H9 (cell line): ENCODE data around the gene LCE3D. TPM values are rescaled to one million over a fixed set of nuclear protein-coding genes. Genes with fewer than 3 reads are reported as not detected.

Experiments used
- DNase-seq: peaks from one replicate; pipeline ENCODE4 v3.0.0-alpha.2; 2017
- H2AFZ ChIP-seq: one replicate; pipeline ENCODE4 v1.6.1; 2013; ENCODE audit warnings: mild to moderate bottlenecking, low read length, control low read depth, moderate library complexity
- H2AK5ac ChIP-seq: 2 replicates; pipeline ENCODE4 v1.6.1; 2013; ENCODE audit warnings: low read length, control low read depth, mixed read lengths; ENCODE audit not compliant: insufficient read length
- H2BK120ac ChIP-seq: one replicate; pipeline ENCODE4 v1.6.1; 2013; ENCODE audit warnings: low read depth, mild to moderate bottlenecking, low read length, control low read depth, inconsistent platforms; ENCODE audit not compliant: poor library complexity, severe bottlenecking
- H2BK12ac ChIP-seq: 2 replicates; pipeline ENCODE4 v1.6.1; 2013; ENCODE audit warnings: low read length, control low read depth, mixed read lengths, low read depth; ENCODE audit not compliant: insufficient read length
- H2BK15ac ChIP-seq: 2 replicates; pipeline ENCODE4 v1.6.1; 2013; ENCODE audit warnings: low read depth, low read length, control low read depth
- H2BK20ac ChIP-seq: one replicate; pipeline ENCODE4 v1.6.1; 2013; ENCODE audit warnings: low read depth, mild to moderate bottlenecking, low read length, control low read depth, inconsistent platforms; ENCODE audit not compliant: poor library complexity, severe bottlenecking
- H2BK5ac ChIP-seq: 2 replicates; pipeline ENCODE4 v1.6.1; 2013; ENCODE audit warnings: low read length, control low read depth, mixed read lengths; ENCODE audit not compliant: insufficient read length
- H3K14ac ChIP-seq: 2 replicates; pipeline ENCODE4 v1.6.1; 2013; ENCODE audit warnings: low read length, control low read depth; ENCODE audit not compliant: insufficient read depth
- H3K18ac ChIP-seq: 2 replicates; pipeline ENCODE4 v1.6.1; 2013; ENCODE audit warnings: low read depth, mild to moderate bottlenecking, mixed read lengths, low read length, control low read depth; ENCODE audit not compliant: insufficient read length
- H3K23ac ChIP-seq: 2 replicates; pipeline ENCODE4 v1.6.1; 2013; ENCODE audit warnings: low read length, control low read depth, mixed read lengths, low read depth; ENCODE audit not compliant: insufficient read length
- H3K23me2 ChIP-seq: 2 replicates; pipeline ENCODE4 v1.6.1; 2013; ENCODE audit warnings: low read depth, mild to moderate bottlenecking, mixed read lengths, low read length, control low read depth; ENCODE audit not compliant: insufficient read length, poor library complexity, severe bottlenecking
- H3K27ac ChIP-seq: 2 replicates; pipeline ENCODE4 v1.5.1; 2013; ENCODE audit warnings: low read length, control low read depth, mixed read lengths, low read depth; ENCODE audit not compliant: insufficient read length
- H3K27me3 ChIP-seq: 2 replicates; pipeline ENCODE4 v1.6.1; 2013; ENCODE audit warnings: low read length, control low read depth, inconsistent platforms; ENCODE audit not compliant: insufficient read depth
- H3K4ac ChIP-seq: 2 replicates; pipeline ENCODE4 v1.6.1; 2013; ENCODE audit warnings: low read depth, mild to moderate bottlenecking, control low read depth, inconsistent platforms, low read length, moderate library complexity
- H3K4me1 ChIP-seq: 2 replicates; pipeline ENCODE4 v1.6.1; 2013; ENCODE audit warnings: low read length, control low read depth, inconsistent platforms; ENCODE audit not compliant: insufficient read depth
- H3K4me2 ChIP-seq: 2 replicates; pipeline ENCODE4 v1.6.1; 2013; ENCODE audit warnings: low read length, control low read depth, mixed read lengths; ENCODE audit not compliant: insufficient read length, insufficient read depth
- H3K56ac ChIP-seq: 2 replicates; pipeline ENCODE4 v1.6.1; 2013; ENCODE audit warnings: low read depth, mild to moderate bottlenecking, mixed read lengths, low read length, control low read depth; ENCODE audit not compliant: insufficient read length
- H3K79me1 ChIP-seq: 2 replicates; pipeline ENCODE4 v1.6.1; 2013; ENCODE audit warnings: low read depth, mild to moderate bottlenecking, moderate library complexity, low read length, control low read depth, inconsistent platforms; ENCODE audit not compliant: insufficient read depth, poor library complexity, severe bottlenecking
- H3K79me2 ChIP-seq: 2 replicates; pipeline ENCODE4 v1.6.1; 2013; ENCODE audit warnings: low read length, control low read depth, inconsistent platforms; ENCODE audit not compliant: insufficient read depth
- H3K9ac ChIP-seq: 2 replicates; pipeline ENCODE4 v1.6.1; 2013; ENCODE audit warnings: low read length, control low read depth, mixed read lengths; ENCODE audit not compliant: insufficient read length; ENCODE audit errors: extremely low read depth
- H3K9me3 ChIP-seq: one replicate; pipeline ENCODE4 v1.6.1; 2013; ENCODE audit warnings: low read depth, low read length, inconsistent platforms; ENCODE audit not compliant: control insufficient read depth
- H3T11ph ChIP-seq: one replicate; pipeline ENCODE4 v1.6.1; 2013; ENCODE audit warnings: mild to moderate bottlenecking, low read length, control low read depth, inconsistent platforms
- H4K20me1 ChIP-seq: one replicate; pipeline ENCODE4 v1.6.1; 2013; ENCODE audit not compliant: control insufficient read depth, insufficient read length, insufficient read depth
- H4K5ac ChIP-seq: 2 replicates; pipeline ENCODE4 v1.6.1; 2013; ENCODE audit warnings: low read depth, mild to moderate bottlenecking, mixed read lengths, low read length, control low read depth; ENCODE audit not compliant: insufficient read length
- H4K8ac ChIP-seq: replicated peaks from 2 replicates; pipeline ENCODE4 v1.6.1; 2013; ENCODE audit warnings: low read length, control low read depth, mixed read lengths, low read depth; ENCODE audit not compliant: insufficient read length
- H4K91ac ChIP-seq: 2 replicates; pipeline ENCODE4 v1.6.1; 2013; ENCODE audit warnings: low read depth, mild to moderate bottlenecking, moderate library complexity, mixed read lengths, low read length, control low read depth; ENCODE audit not compliant: insufficient read length
- H3K27ac Mint-ChIP-seq, 3 experiments: 2 replicates in 2 of 3; 3 replicates in 1 of 3; pipeline ENCODE4 v1.8.0; 2020 to 2021; ENCODE audit warnings: mixed read lengths in 3 of 3, mild to moderate bottlenecking in 1 of 3, moderate library complexity in 1 of 3
- H3K27me3 Mint-ChIP-seq: 2 replicates; pipeline ENCODE4 v1.8.0; 2021; ENCODE audit warnings: low read depth, mild to moderate bottlenecking, moderate library complexity, mixed read lengths
- H3K36me3 Mint-ChIP-seq, 3 experiments: 2 replicates in 2 of 3; 3 replicates in 1 of 3; pipeline ENCODE4 v1.8.0; 2020 to 2021; ENCODE audit warnings: low read depth in 3 of 3, mixed read lengths in 3 of 3; ENCODE audit not compliant: insufficient read depth in 1 of 3
- H3K4me1 Mint-ChIP-seq, 2 experiments: 2 replicates each; pipeline ENCODE4 v1.8.0; 2020; ENCODE audit warnings: mixed read lengths in 2 of 2
- H3K4me3 Mint-ChIP-seq, 2 experiments: 2 replicates in 1 of 2; 3 replicates in 1 of 2; pipeline ENCODE4 v1.8.0; 2020 to 2021; ENCODE audit warnings: mild to moderate bottlenecking in 2 of 2, mixed read lengths in 2 of 2, moderate library complexity in 1 of 2
- H3K9me3 Mint-ChIP-seq, 2 experiments: 2 replicates in 1 of 2; 3 replicates in 1 of 2; pipeline ENCODE4 v1.8.0; 2020; ENCODE audit warnings: mild to moderate bottlenecking in 2 of 2, mixed read lengths in 2 of 2, moderate library complexity in 1 of 2
- CTCF ChIP-seq: fragments of 200-600 bp; sonication (generic); conservative IDR thresholded peaks from 3 replicates; pipeline ENCODE4 v1.8.0; 2021; ENCODE audit warnings: antibody characterized with exemption, mild to moderate bottlenecking
- WGBS: extraction: QIAGEN DNeasy Blood & Tissue Kit; methylation state at CpG from one replicate; pipeline ENCODE4 v1.1.7; 2013; ENCODE audit warnings: missing lambda C conversion rate, low lambda C conversion rate, mixed read lengths; ENCODE audit not compliant: insufficient read length; ENCODE audit errors: extremely low coverage; 5-methylcytosine and 5-hydroxymethylcytosine counted together
- total RNA-seq: library from RNA; stranded (reverse); gene quantifications from 2 replicates; pipeline ENCODE4 v1.2.1, GENCODE V29; 2021

The LCE3D gene
- total RNA-seq, 1 experiment from 2014 or later: not detected

GRCh38 chr1:152539901-152540300 lies 40.4 kb downstream of the LCE3D start:
- no peaks in the 10 kb centered on the region for H3K4me1 ChIP-seq
- no peaks in the 10 kb centered on the region for H3K79me2 ChIP-seq
- H2BK120ac ChIP-seq: no peak overlapping the region
- H3K56ac ChIP-seq: no peak overlapping the region
- no peak for DNase-seq
- H4K20me1 ChIP-seq: no peaks in the 10 kb centered on the region
- H3K23me2 ChIP-seq: no peaks in the 10 kb centered on the region
- H4K5ac ChIP-seq: no peak overlapping the region
- H3K18ac ChIP-seq: no peak overlapping the region
- H3K14ac ChIP-seq: no peak overlapping the region
- Mint-ChIP-seq H3K4me3 (no peak overlapping the region), H3K27me3 (peaks cover 1% of the 10 kb centered on the region; the same call in 1 of the 2 replicates), H3K4me1 (no peaks in the 10 kb centered on the region), H3K36me3 (peaks cover 8 to 46% (median 17%) of the 10 kb centered on the region in 3 experiments; a peak in 6 of 7 replicates), H3K9me3 (peaks cover 99 to 100% of the 10 kb centered on the region in 2 experiments), H3K27ac (no peak overlapping the region)
- peaks cover 98% of the 10 kb centered on the region for H3K9me3 ChIP-seq
- no peak overlapping the region for H3K27ac ChIP-seq
- no peak overlapping the region for H2AFZ ChIP-seq
- no peak overlapping the region for H2BK5ac ChIP-seq
- WGBS: no CpG with 5 or more reads among the region's 2 CpGs
- TF ChIP-seq CTCF: no peak
- no peak overlapping the region for H2AK5ac ChIP-seq
- H3K4ac ChIP-seq: no peak overlapping the region
- H3K79me1 ChIP-seq: no peaks in the 10 kb centered on the region
- no peak overlapping the region for H3K4me2 ChIP-seq
- no peak overlapping the region for H2BK15ac ChIP-seq
- no peaks in the 10 kb centered on the region for H3K27me3 ChIP-seq
- H2BK12ac ChIP-seq: no peak overlapping the region
- no peak overlapping the region for H2BK20ac ChIP-seq
- H3T11ph ChIP-seq: no peak overlapping the region
- no peak overlapping the region for H3K9ac ChIP-seq
- H4K91ac ChIP-seq: no peak overlapping the region
- H4K8ac ChIP-seq: no peak overlapping the region
- no peak overlapping the region for H3K23ac ChIP-seq
